Central memory CD8-positive, alpha-beta T cell (primary cell): ENCODE measurements around the gene EPSTI1.
"Not testable (repeated sequence)": the region's sequence is repeated elsewhere in the genome, so short reads cannot be mapped to it uniquely, and the experiment has no call there.

Source experiments
- ATAC-seq: fragments of 150-1000 bp; cut with Tn5 transposase; replicated peaks from 2 replicates; pipeline ENCODE4 v1.10.0; 2022; ENCODE audit warnings: mild to moderate bottlenecking, moderate FRiP score, moderate number of reproducible peaks; ENCODE audit not compliant: poor library complexity, severe bottlenecking; ENCODE audit errors: extremely low read depth
- DNase-seq, 2 donors: peaks; one replicate each; pipeline ENCODE4 v3.0.0; 2021; ENCODE audit warnings: low spot score in 2 of 2
- H3K27ac Mint-ChIP-seq: one replicate; pipeline ENCODE4 v1.8.0; 2022; ENCODE audit warnings: low read depth, mild to moderate bottlenecking, moderate library complexity, mixed read lengths
- H3K27me3 Mint-ChIP-seq: one replicate; pipeline ENCODE4 v1.8.0; 2022; ENCODE audit warnings: mixed read lengths
- H3K36me3 Mint-ChIP-seq: one replicate; pipeline ENCODE4 v1.8.0; 2022; ENCODE audit warnings: mild to moderate bottlenecking, moderate library complexity, mixed read lengths; ENCODE audit not compliant: insufficient read depth
- H3K4me1 Mint-ChIP-seq: one replicate; pipeline ENCODE4 v1.8.0; 2022; ENCODE audit warnings: mixed read lengths
- H3K4me3 Mint-ChIP-seq: one replicate; pipeline ENCODE4 v1.8.0; 2022; ENCODE audit warnings: mild to moderate bottlenecking, moderate library complexity, mixed read lengths
- H3K9me3 Mint-ChIP-seq: one replicate; pipeline ENCODE4 v1.8.0; 2022; ENCODE audit warnings: mixed read lengths

Gene EPSTI1

DNA sequence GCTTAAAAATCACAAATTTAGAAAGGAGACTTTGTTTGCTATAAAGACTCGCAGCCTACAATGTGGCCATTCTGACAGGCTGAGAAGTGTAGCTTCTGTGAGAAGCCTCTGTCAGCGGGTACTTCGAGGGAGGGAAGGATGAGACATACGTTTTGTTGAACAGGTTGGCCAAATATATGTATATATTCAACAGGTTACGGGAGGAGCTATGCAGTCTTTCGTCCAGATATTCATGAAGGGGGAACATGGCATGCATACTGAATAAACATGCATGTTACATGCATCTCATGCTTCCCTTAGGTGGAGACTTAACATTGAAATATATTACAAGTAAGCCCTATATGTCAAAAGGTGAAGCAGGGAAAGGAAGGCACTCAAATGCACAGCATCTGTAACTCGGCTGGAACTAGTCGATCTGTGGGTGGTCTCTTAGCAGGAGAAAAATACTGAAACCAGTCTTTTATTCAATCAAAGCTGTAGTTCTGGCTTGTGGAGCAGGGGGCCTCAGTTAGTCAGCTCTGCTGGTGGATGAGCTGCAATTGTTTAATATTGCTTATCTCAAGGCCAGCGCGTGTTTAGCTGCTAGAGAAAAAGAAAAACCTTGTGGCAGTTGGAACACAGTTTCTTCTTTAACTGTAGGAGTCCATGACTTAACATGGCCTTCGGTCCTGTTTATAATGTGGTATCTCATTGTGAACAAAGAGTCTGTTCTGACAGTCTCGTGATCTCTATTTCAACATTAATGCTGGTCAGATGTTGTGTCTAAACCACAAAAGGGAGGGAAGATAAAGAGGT is 116.4 kb downstream of the EPSTI1 start:
- H3K9me3 Mint-ChIP-seq, result no peaks in the 10 kb centered on the region
- ATAC-seq, result no peak
- peaks cover 33% of the 10 kb centered on the region for H3K27me3 Mint-ChIP-seq
- H3K36me3 Mint-ChIP-seq, result no peaks in the 10 kb centered on the region
- H3K4me3 Mint-ChIP-seq, result no peak overlapping the region
- no peak overlapping the region for H3K27ac Mint-ChIP-seq
- DNase-seq, result no peak
- H3K4me1 Mint-ChIP-seq, result no peaks in the 10 kb centered on the region

DNA sequence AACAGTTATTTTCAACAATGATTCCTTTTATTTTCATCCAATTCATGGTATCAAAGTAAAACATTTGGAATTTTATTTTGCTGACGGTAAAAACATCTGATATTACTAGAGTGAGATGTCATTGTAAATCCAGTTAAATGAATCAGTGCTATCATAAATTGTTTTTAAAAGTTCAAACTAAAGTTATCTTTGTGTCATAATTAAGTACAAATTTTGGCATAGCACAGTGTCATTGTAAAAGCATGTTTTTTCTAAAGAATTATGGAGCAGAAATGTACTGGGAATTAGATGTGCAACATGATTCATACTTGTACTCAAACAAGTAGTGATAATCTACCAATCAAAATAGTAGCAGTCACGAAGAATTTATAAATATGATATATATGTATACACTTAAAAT is 117.8 kb downstream of the EPSTI1 start:
- Mint-ChIP-seq H3K27ac (no peak overlapping the region), H3K27me3 (peaks cover 30% of the 10 kb centered on the region)
- DNase-seq, result no peak

DNA sequence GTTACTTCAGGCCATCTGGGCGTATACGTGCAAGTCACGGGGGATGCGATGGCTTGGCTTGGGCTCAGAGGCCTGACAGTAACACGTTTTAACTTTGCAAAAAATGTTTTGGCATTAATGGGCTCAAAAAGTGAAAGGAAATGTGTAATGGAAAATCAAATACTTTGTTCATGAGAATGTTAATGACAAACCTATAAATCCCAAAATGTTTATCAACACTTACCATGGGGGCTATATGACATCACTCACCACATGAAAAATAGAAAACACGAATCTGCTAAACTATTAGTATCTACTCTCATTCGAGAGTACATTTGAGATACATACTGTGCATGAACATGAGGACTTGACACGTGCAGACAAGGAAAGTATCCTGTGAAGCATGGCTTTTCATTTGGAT is 119.0 kb downstream of the EPSTI1 start:
- H3K36me3 Mint-ChIP-seq, result no peaks in the 10 kb centered on the region
- H3K4me1 Mint-ChIP-seq, result no peaks in the 10 kb centered on the region
- H3K9me3 Mint-ChIP-seq, result no peaks in the 10 kb centered on the region
- DNase-seq (no peak), ATAC-seq (no peak)
- H3K27me3 Mint-ChIP-seq, result peaks cover 30% of the 10 kb centered on the region
- H3K4me3 Mint-ChIP-seq, result no peak overlapping the region
- H3K27ac Mint-ChIP-seq, result no peak overlapping the region

More for the DNA sequence above, 117.8 kb downstream of the EPSTI1 start:
- Mint-ChIP-seq H3K4me3 (no peak overlapping the region), H3K36me3 (no peaks in the 10 kb centered on the region), H3K4me1 (no peaks in the 10 kb centered on the region), H3K9me3 (no peaks in the 10 kb centered on the region)
- ATAC-seq, result no peak

DNA sequence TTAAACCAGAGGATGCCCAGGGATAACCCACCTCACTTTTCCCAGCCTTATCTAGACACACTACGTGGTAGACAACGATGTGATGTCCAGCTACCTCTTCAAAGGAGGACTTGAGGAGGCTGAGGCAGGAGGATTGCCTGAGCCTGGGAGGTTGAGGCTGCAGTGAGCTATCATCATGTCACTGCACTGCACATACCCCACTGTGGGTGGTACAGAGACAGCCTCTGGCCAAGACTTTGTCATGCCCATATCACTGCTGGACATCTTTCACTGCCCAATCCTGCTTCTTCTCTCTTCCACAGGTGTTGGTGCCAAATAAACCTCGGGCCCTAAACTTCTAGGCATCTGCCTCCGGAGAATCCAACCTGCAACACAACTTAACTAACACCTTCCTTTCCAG is 124.8 kb downstream of the EPSTI1 start:
- DNase-seq (no peak), ATAC-seq (no peak)
- H3K36me3 Mint-ChIP-seq, result no peaks in the 10 kb centered on the region
- peaks cover 46% of the 10 kb centered on the region for H3K27me3 Mint-ChIP-seq
- H3K4me1 Mint-ChIP-seq, result no peaks in the 10 kb centered on the region
- no peak overlapping the region for H3K27ac Mint-ChIP-seq
- no peaks in the 10 kb centered on the region for H3K9me3 Mint-ChIP-seq
- no peak overlapping the region for H3K4me3 Mint-ChIP-seq

DNA sequence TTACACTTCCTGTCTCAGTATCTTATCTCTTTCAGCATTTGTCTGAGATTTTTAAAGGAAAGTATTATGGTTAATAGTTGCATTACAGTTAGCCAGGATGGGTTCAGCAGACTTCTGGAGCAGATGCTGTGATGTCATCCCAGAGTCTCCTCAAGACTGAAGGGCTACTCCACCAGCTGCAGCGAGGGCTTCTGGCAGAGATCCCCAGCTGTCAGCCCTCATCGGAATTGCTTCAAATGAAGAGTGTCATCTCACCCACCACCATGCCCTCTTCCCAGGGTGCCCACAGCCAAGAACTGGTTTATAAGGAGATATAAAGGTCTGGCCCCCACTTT is 126.3 kb downstream of the EPSTI1 start:
- DNase-seq, result no peak
- H3K4me1 Mint-ChIP-seq, result no peaks in the 10 kb centered on the region
- peaks cover 41% of the 10 kb centered on the region for H3K27me3 Mint-ChIP-seq
- no peak overlapping the region for H3K4me3 Mint-ChIP-seq
- no peak for ATAC-seq
- H3K27ac Mint-ChIP-seq, result no peak overlapping the region
- H3K9me3 Mint-ChIP-seq, result no peaks in the 10 kb centered on the region
- no peaks in the 10 kb centered on the region for H3K36me3 Mint-ChIP-seq

DNA sequence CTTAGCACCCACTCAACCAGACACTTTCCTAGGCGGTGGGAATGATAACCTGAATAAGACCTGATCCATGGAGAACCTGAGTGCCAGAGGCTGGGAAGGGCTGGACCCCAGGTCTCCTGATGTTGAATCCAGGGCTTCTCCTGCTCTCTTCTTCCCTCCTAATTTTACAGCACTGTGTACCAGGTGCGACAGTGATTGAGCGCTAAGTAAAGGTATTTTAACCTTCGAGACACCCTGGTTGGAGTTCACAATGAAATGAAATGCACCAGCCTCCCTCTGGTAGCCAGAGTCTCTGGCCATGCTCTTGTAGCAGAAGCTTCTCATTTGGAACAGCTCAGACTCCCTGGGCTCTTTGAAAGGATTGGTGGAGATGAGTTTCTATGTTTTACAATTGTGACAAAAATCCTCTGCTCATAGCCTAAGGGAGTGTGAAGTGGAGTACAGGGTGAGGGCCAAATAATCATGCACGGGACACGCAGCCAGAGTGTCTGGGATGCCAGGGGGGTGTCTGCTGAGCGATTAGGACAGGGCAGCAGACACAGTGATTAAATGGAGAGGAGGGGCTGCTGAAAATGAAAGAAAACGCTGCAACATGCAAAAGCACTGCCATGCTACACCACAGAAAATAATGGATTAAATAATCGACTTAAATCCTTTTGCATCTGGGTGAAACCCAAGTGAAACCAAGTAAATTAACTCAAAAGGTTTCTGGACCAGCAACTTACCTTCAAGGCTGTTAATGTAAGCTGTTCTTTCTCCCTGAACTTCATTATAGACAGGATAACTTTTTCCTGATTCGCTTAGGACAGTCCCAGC is 126.9 kb downstream of the EPSTI1 start:
- ATAC-seq, result no peak
- H3K4me3 Mint-ChIP-seq, result no peak overlapping the region
- H3K27me3 Mint-ChIP-seq, result peaks cover 35% of the 10 kb centered on the region
- no peaks in the 10 kb centered on the region for H3K4me1 Mint-ChIP-seq
- no peak overlapping the region for H3K27ac Mint-ChIP-seq
- no peaks in the 10 kb centered on the region for H3K9me3 Mint-ChIP-seq
- DNase-seq, result no peak
- no peaks in the 10 kb centered on the region for H3K36me3 Mint-ChIP-seq

DNA sequence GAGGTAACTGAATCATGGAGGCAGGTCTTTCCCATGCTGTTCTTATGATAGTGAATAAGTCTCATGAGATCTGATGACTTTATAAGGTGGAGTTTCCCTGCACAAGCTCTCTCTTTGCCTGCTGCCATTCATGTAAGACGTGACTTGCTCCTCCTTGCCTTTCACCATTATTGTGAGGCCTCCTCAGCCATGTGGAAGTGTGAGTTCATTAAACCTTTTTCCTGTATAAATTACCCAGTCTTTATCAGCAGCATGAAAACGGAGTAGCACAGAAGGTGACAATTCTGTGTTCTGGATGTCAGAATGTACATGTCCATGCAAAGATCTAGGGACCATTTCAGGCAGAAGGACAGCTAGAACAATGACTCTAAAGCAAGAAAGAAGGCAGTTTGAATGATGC is 129.7 kb downstream of the EPSTI1 start:
- H3K9me3 Mint-ChIP-seq, ATAC-seq, DNase-seq, H3K4me1 Mint-ChIP-seq, H3K36me3 Mint-ChIP-seq, H3K27ac Mint-ChIP-seq, H3K4me3 Mint-ChIP-seq: not testable (repeated sequence)
- H3K27me3 Mint-ChIP-seq, result peaks cover 30% of the 10 kb centered on the region

DNA sequence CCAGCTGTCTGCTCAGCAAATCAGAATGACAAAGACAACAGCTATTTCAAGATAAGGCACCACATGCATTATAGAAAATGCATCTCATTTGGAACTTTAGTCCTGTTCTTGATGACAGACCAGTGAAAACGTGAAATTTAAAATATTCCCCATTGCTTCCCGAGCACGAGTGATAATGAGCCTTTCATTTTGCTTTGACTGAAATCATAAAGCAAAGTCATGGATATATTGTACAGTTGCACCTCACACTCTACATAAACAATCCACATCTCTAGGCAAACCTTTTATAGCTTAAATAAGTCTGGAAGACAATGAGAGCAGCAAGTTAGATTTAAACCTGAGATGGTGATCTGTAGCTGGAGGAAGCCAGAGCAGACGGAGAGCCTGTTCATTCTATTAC is 131.6 kb downstream of the EPSTI1 start:
- H3K27me3 Mint-ChIP-seq, result peaks cover 30% of the 10 kb centered on the region
- H3K4me1 Mint-ChIP-seq, result no peaks in the 10 kb centered on the region
- DNase-seq, result no peak

DNA sequence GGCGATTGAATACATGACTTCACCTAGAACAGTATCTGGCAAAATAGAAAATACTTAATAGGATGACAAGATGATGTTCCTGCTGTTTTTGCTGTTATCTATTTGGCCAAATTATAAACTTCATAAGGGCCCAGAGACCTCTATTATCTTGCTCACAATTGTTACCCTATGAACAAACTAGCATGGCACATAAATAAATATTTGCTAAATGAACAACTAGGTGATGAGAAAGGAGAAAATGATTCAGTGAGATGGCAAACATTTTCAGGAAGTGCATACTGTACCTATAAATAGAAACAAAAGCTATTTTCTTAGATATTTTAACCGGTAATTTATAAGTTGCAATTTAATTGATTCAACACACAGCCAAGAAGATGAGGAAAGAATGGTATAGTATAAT is 132.3 kb downstream of the EPSTI1 start:
- Mint-ChIP-seq H3K4me3 (no peak overlapping the region), H3K36me3 (no peaks in the 10 kb centered on the region), H3K4me1 (no peaks in the 10 kb centered on the region), H3K27ac (no peak overlapping the region), H3K27me3 (peaks cover 38% of the 10 kb centered on the region), H3K9me3 (no peaks in the 10 kb centered on the region)
- ATAC-seq, result no peak
- no peak for DNase-seq

More for the DNA sequence above, 131.6 kb downstream of the EPSTI1 start:
- no peak for ATAC-seq
- Mint-ChIP-seq H3K4me3 (no peak overlapping the region), H3K36me3 (no peaks in the 10 kb centered on the region), H3K9me3 (no peaks in the 10 kb centered on the region), H3K27ac (no peak overlapping the region)

DNA sequence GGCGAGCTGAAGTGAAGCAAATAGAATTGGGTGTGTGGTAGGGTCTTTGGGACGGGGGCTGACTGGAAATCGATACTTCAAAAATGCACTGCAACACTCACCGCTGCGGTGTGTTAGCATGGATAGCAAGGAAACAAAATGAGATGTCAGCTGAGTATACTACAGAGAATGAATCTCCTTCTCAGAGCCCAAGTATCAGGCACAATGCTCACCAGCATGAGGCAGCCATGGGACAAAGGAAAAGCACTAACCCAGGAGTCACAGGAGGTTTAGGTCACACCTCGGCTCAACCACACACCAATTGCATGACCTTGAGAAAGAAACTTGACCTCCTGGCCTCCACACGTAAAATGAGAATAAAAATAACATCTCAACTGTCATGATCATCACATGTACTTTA is 136.6 kb downstream of the EPSTI1 start:
- ATAC-seq, result no peak
- peaks cover 42% of the 10 kb centered on the region for H3K27me3 Mint-ChIP-seq
- DNase-seq, result no peak
- no peaks in the 10 kb centered on the region for H3K4me1 Mint-ChIP-seq
- H3K4me3 Mint-ChIP-seq, result no peak overlapping the region
- no peaks in the 10 kb centered on the region for H3K9me3 Mint-ChIP-seq
- no peak overlapping the region for H3K27ac Mint-ChIP-seq
- no peaks in the 10 kb centered on the region for H3K36me3 Mint-ChIP-seq

DNA sequence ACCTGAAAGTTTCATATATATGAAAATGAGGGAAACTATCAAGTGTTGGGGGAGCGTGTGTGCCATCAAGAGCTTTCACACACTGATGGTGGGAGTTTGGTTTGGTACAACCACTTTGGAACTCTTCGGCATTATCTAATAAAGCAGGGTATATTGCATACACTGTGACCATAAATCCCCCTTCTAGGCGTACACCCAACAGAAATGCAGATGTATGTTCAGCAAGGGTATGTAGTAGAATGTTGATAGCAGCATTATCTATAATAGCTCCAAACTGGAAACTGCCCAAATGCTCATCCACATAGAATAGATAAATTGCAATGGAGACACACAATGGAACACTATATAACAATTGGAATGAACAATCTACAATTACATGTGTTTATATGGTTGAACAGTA is 139.9 kb downstream of the EPSTI1 start:
- peaks cover 62% of the 10 kb centered on the region for H3K27me3 Mint-ChIP-seq
- DNase-seq (no peak), ATAC-seq (no peak)
- H3K27ac Mint-ChIP-seq, result no peak overlapping the region
- H3K4me3 Mint-ChIP-seq, result no peak overlapping the region
- no peaks in the 10 kb centered on the region for H3K9me3 Mint-ChIP-seq
- no peaks in the 10 kb centered on the region for H3K4me1 Mint-ChIP-seq
- no peaks in the 10 kb centered on the region for H3K36me3 Mint-ChIP-seq

DNA sequence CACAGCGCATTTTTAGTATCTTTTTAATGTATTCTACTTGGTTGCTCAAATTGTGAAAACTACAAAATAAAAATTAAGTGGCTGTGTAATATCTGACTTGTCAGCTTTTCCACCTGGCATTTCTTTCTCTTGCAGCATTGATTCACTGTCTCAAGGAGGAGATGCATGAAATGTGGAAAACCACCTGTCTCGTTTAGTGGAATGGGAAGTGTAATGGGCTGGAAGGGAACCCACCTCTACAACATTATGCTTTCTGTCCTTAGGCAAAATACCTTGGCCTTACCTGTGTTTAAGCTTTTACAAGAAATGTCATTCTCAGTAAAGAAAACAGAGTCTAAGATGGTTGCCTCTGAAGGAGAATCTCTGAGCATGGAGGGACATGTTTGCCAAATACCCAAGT is 142.8 kb downstream of the EPSTI1 start:
- no peak for ATAC-seq

More for the DNA sequence above, 142.8 kb downstream of the EPSTI1 start:
- Mint-ChIP-seq H3K27me3 (peaks cover 68% of the 10 kb centered on the region), H3K36me3 (no peaks in the 10 kb centered on the region), H3K4me3 (no peak overlapping the region), H3K9me3 (no peaks in the 10 kb centered on the region), H3K27ac (no peak overlapping the region), H3K4me1 (no peaks in the 10 kb centered on the region)
- DNase-seq, result no peak
